Head of caudate nucleus (tissue), 42 donors: ENCODE results near the gene NUTF2.
A peak's percentile ranks its signal among the peaks of the same experiment; 100 is the strongest.
"Not testable (repeated sequence)": the region's sequence is repeated elsewhere in the genome, so short reads cannot be mapped to it uniquely, and the experiment has no call there.

ENCODE experiments used
- DNase-seq, 42 donors: peaks; one replicate each; pipeline versions ENCODE4 v3.0.0 to v3.0.0-alpha.2; 2020 to 2021; ENCODE audit warnings: mixed read lengths in 7 of 42
- intact Hi-C: fragments of 100-400 bp; cut with DNase I; formaldehyde crosslinking; loops from one replicate; pipeline ENCODE4 v1.15.0; 2022

Gene NUTF2

DNA sequence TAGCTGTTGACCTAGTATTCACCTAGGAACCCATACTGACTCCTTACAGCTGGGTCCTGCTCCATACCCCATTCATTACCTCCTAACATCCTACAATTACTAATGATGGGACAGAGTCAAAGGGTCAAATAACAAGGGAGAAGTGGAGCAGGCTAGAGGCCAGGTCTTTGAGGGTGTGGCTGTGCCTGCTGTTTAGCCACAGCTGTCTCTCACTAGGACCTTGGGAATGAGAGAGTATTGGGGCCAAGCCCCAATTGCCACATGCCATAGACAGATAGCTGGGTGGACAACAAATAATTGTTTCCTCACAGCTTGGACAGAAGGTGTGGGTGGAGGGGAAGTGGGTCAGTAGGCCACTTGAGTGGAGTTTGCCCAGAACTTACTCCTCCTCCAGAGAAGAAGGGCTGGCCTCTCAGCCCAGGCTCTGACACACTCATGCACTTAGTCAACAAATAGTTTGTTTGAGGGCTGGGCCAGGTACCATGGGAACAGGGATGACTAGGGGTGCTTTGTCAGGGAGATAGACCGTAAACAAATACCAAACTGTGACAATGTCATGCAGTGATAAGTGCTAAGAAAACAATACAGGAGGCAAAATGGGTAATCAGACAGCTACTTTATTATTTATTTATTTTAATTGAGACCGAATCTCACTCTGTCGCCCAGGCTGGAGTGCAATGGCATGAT, 11.0 kb downstream of the NUTF2 start:
- intact Hi-C loops = no loop called here
- peak in 4 of 42 donors; percentile 21 to 77 (median 40) for DNase-seq

DNA sequence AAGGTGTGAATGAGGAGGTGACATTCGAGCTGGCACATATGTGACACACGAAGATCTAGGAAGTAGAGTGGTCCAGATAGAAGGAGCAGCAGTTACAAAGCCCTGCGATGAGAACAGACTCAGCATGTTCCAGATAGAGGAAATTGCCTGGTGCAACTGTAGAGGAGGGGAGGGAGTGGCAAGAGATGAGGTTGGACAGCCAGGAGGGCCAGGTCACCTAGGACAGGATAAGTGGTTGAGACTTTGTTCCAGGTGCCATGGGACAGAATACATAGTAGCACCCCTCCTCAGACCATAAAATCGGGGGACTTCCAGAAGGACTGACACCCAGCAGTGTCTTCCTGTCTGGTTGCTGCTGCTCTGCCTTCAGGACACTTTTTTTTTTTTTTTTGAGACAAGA, 11.8 kb downstream of the NUTF2 start:
- no peak for DNase-seq
- intact Hi-C loops = no loop called here

DNA sequence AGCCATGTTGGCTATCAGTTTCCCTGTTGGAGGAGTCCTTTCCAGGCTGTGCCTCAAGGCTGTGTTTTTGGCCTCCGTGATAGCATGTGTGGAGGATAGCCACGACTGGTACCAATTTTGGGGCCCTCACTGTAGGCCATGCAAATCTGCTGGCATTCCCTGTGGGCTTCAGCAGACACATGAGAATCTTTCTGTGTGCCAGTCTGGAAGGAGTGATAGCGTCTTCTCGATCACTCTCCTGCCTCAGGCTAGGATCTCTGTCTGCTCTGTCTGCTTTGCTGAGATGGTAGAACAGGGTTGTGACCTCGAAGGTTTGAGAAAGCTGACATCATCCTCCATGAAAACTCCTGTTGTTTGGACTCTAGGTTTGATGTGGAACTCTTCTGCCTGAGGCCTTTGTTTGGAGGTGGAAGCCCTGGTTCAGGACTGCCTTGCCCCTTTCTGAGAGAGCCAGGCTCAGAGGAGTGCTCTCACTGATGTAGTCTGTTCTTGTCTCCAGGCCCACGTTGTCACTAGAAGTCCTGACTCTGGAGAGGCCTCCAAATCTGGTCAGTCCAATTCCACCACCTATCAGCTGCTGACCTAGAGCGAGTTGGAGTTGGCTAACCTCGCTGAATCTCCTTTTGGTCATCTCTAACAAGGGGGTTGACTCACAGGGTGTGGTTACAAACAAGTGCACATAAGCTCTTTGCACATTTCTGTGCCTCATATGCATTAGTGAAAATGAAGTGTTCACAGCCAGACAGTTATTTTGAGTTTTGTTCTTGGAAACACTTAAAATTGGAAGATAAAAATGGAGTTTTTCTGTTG, 14.1 kb downstream of the NUTF2 start:
- intact Hi-C loops = no loop called here

DNA sequence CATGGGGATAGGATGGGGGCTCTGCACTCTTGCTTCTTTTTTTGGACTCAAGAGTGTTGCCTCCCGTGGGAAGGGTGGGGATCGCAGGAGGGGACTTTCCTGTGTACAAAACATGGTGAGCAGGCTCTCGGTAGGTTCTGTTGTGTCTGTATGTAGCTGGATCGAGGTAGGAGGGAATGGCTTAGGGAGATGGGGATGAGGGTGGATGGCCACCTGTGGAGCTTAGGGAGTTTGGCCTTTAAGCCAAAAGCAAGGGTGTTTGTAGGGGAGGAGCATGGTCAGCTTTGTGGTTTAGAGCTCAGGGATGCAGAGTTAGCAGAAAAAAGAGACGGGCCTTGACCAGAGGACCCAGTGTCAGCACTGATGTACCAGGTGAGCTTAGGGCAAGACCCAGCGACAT, 15.1 kb downstream of the NUTF2 start:
- intact Hi-C loops = no loop called here
- DNase-seq = no peak

More for the DNA sequence above, 14.1 kb downstream of the NUTF2 start:
- DNase-seq = no peak

DNA sequence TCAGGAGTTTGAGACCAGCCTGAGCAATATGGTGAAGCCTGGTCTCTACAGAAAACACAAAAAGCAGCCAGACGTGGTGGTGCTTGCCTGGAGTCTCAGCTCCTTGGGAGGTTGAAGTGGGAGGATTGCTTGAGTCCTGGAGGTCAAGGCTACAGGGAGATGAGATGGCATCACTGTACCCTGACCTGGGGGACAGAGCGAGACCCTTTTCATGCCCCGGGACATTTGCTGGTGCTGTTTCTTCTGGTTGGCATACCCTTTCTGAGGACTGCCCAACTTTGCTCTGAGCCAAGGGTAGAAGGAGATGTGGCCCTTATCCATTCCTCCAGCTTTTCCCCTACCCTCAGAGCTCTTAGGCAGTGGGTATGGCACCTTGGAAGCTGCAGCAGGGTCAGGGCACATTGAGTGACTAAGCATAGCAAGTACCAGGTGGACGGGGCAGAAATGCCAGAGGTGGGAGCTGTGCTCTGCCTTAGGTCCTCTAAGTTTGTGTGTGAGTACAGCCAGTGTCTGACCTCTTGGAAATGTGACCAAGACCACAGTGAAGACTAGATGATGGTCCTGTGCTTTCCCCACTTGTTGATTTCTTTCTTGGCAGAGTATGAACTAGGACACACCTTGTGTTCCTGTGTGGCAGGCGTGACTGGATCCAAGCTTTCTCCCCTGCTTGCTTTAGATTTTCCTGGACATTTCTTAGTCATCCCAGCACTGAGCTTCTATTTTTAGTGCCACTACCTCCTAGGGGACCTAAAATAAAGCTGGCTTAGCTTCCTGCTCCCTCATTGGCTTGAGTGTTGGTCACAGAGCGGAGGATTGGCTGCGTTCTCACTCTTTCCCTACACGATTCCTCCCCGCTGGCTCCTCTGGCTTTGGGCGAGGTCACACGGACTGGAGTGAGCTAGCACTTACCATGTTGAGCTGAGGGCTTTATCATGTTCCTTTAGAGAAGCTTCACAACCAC, 16.2 kb downstream of the NUTF2 start:
- intact Hi-C loops = no loop called here
- DNase-seq = peak in 3 of 42 donors; percentile 17 to 49 (median 36)

DNA sequence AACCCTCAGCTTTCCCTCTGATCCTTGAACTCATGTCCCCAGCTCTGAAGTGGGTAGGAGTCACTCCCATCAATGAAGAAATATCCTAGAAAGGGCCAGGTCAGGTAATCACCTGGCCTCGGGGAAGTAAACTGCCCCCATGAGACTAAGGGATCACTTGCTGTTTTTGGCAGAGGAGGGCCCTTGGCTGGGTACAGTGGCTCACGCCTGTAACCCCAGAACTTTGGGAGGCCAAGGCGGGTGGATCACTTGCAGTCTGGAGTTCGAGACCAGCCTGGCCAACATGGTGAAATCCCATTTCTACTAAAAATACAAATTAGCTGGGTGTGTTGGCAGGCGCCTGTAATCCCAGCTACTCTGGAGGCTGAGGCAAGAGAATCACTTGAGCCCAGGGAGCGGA, 17.3 kb downstream of the NUTF2 start:
- intact Hi-C loops, DNase-seq: not testable (repeated sequence)

DNA sequence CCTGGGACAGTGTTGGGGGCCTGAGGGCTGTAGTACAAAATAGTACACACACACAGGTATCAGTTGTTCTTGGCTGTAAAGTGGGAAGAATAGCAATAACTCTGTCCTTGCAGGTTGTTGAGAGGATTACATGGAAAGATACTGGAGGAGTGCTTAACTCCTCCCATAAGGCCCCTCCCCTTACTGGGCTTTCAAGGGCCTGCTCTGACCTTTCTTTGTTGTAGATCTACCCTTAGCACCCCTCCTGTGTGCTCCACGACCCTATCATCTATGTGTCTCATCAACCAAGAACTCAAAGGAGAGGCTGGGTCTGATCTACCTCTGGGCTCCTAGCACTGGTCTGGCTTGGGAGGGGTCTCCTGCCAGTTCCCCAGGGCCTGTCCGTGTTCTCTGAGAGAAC, 17.9 kb downstream of the NUTF2 start:
- no peak for DNase-seq
- intact Hi-C loops = no loop called here

DNA sequence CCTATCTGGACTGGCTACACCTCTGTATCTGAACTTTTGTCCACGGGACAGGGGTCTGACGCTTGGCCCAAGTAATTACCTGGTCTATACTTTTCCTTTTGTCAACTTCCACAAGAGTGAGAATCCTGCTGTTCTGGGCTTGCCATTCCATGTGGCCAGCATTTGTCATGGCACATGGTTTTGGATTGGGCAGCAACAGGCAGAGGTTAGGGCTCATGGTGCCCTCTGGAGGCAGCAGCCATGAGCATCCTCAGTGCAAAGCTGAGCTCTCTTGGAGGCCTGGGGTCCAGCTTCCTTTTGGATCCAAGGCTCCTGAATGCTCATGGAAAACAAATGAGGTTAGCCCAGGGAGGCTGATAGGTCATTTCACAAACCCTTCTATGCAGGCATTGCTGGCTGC, 18.6 kb downstream of the NUTF2 start:
- no peak for DNase-seq
- intact Hi-C loops = no loop called here

DNA sequence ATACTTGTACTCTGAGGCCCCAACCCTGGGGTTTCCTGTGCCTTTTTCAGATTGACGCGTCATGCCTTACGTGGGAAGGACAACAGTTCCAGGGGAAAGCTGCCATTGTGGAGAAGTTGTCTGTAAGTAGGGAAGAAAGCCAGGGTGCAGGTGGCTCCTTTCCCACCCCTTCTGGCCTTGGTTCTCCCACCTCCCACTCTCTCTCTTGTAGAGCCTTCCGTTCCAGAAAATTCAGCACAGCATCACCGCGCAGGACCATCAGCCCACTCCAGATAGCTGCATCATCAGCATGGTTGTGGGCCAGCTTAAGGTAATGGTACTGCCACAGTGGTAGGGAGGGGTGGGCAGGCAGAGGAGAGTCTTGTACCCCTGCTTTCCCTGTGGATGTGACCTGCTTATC, 21.6 kb downstream of the NUTF2 start:
- DNase-seq = no peak
- intact Hi-C loops = no loop called here

DNA sequence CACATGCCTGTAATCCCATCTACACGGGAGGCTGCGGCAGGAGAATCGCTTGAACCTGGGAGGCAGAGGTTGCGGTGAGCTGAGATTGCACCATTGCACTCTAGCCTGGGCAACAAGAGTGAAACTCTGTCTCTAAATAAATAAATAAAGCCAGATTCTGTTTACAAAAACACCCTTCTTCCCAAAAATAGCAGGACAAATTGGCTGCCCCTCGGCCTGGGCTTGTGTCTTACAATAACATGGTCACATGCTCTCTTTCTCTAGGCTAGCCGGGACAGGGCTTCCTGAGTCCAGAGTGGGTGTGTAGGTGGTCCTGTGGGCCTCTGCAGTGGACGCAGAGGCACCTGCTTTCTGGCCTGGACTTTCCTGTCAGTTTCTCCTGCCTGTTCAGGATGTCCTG, 22.9 kb downstream of the NUTF2 start:
- DNase-seq = no peak
- intact Hi-C loops = no loop called here

DNA sequence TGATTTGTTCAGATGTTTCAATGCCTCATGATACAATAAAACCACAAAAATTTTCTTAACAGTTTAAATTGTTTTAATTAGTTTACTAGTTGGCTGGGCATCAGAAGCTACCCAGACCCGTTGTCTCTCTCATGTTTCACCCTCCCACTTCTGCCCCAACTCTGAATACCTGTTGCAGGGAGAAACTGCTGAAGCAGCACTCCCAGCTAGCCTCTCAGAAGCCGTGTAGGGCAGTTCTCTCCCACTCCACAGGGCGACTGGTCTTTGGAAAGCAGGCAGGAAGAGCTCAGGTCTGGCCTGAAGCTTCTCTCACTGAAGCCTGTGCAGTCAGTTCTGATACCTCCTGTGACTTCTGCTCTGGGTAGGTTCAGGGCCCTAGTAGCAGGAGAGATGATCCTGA, 24.5 kb downstream of the NUTF2 start:
- DNase-seq = no peak
- intact Hi-C loops = no loop called here

DNA sequence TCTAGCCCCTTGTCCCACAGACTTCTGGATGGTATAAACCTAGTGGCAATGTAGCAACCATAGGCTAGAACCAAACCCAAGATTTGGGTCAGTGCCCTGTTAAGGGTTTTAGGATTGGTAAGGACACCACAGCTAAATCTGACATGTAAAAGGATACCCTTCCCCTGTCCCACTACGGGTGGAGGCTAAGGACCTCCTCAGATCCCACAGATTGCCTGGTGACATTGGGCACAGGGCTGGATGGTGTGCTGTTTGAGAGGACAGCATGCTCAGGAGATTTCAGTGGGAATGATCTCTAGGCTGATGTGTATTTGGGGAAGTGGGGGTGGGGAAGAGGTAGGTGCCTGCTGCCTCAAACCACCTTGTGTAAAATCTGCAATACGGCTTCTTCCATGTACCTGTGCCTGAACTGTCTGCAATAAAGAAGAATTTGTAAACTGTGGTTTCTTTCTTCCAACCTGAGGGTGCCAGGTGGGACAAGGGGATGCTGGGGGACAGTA, 25.4 kb downstream of the NUTF2 start:
- intact Hi-C loops = no loop called here
- no peak for DNase-seq

DNA sequence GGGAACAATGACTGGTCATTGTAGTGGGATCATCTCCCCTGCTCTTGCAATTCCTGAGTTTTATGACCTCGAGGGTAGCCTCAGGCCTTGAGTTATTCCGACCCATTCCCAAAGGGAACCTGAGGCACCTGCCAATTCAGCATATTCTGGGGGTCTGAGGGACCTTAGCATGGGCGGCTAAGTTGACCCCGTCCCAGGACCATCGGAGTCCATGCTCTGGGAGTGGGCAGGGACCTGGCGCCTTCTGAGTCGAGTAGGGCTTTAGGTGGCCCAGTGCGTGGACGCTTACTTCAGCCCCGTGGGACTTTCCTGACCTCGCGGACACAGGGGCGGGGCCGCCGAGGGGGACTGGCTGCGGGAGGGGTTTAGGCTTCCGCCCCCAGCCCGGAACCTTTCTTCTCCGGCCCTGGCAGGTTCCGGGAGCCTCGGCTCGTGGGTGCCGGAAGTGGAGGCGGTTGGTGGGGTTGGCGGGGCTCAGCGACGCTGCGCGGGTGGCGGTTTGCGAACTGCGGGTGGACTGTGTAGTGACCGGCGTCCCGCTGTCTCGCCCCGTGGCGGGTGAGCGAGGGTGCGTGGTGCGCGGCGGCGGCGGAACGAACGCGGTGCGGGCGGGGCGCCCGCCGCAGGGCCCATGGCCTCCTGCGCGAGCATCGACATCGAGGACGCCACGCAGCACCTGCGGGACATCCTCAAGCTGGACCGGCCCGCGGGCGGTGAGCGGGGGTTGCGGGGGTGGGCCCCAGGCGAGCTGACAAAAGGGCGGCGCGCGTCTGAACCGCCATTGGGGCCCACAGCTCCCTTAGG, 26.1 kb downstream of the NUTF2 start, which contains the start of gene EDC4:
Gene EDC4, plus strand, starts transcription at position 422 of the 804 bp plus-strand sequence. Its CDS starts 210 bp downstream, at position 632.
- DNase-seq = peak; percentile 52 to 93 (median 84)
- intact Hi-C loops = no loop called here

DNA sequence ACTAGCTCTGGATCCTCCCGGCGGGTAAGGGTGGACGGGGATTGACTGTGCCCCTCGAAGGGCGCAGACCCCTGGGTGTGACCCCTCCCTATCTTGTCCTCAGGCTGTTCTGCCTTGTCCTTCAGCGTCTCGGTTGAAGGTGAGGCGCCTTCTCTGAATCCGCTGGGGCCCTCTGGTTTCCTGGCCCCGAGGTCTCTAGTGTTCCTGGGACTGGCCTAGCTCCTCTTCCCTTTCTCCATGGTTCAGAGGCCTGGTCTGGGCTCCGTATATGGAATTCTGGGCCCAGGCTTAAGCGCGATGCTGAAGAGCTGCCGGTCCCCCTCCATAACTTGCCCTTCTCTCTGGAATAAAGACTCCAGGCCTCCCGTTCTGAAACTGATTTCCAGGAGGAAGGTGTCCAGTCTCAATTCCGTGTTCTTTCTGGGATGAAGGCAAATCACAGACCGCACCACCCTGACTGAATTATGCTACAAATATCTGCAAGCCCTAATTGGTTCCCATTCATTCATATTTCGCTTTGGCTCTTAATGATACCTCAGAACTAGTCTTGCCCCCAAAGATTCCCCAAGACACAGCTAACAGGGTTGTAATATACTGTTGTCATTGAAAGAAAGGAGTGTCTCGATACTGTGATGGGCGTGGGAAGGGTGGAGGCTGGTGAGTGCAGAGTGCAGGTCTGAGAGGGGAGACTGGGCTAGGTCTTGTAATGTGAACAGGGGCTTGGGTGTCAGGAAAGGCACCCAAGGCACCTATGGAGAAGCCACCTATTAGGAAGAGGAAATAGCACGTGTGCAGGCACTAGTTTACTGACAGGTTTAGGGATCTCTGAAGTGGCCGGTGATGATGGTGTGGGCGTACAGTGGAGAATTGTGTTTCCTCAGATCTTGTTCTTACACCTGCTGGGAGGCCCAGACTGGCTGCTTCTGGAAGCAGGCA, 27.0 kb downstream of the NUTF2 start:
- peak in 4 of 42 donors; percentile 11 to 52 (median 26) for DNase-seq
- intact Hi-C loops = no loop called here

DNA sequence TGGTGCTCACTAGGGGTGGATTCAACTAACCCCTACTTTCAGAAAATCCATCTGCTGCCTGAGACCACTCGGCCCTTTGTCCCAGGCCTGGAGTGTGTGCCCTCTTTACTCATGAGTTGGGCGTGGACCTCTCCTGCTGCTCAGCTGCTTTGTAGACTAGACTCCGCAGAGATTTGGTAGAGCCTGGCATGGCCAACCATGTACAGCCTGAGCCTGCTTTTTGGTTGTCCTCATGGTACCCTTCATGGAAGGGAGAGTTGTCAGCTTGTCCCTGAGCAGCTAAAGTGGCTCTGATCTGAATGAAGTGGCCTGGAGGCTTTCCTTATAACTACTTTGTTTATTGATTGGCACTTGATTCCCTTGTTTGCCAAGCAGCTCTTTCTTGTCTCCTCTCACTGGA, 27.6 kb downstream of the NUTF2 start:
- intact Hi-C loops = no loop called here
- no peak for DNase-seq

DNA sequence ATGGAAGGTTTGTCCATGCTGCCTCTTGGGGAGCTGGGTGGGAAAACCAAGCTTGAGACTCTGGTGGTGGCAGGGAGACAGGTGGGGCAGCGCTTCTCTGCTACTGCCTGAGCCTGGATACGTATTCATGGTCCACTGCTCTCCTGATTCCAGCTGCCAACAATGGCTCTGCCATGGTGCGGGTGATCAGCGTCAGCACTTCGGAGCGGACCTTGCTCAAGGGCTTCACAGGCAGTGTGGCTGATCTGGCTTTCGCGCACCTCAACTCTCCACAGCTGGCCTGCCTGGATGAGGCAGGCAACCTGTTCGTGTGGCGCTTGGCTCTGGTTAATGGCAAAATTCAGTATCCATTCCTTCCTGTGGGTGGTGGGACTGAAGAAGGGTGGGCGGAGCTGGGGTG, 30.3 kb downstream of the NUTF2 start:
- no peak for DNase-seq
- intact Hi-C loops = no loop called here

DNA sequence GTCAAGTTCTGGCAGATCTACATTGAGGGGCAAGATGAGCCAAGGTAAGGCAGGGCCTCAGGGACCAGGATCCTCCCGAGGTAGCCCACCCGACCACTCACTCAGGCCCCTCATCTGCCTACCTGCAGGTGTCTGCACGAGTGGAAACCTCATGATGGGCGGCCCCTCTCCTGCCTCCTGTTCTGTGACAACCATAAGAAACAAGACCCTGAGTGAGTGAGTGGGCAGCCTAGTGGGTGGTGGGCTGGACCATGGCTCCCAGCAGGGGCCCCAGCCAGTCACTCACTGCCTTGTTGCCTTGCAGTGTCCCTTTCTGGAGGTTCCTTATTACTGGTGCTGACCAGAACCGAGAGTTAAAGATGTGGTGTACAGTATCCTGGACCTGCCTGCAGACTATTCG, 31.5 kb downstream of the NUTF2 start:
- no peak for DNase-seq
- intact Hi-C loops = no loop called here
